ENCODE data around the gene STX16.

- TF ChIP-seq BACH2 (CRISPR knock-in tag; IDR thresholded peaks at IDR 0.05; ENCODE audit: borderline replicate concordance) (no peak), ZFP30 (CRISPR knock-in tag; IDR thresholded peaks at IDR 0.05) (no peak), CREB5 (CRISPR knock-in tag; IDR thresholded peaks at IDR 0.05; ENCODE audit: low read depth) (no peak), PPARA (CRISPR knock-in tag; IDR thresholded peaks at IDR 0.05; ENCODE audit: borderline replicate concordance) (no peak), PATZ1 (CRISPR knock-in tag; IDR thresholded peaks at IDR 0.05; ENCODE audit: borderline replicate concordance) (no peak), ISL1 (CRISPR knock-in tag; IDR thresholded peaks at IDR 0.05) (no peak), TOX (CRISPR knock-in tag; IDR thresholded peaks at IDR 0.05; ENCODE audit: borderline replicate concordance) (no peak), TSHZ2 (CRISPR knock-in tag; IDR thresholded peaks at IDR 0.05) (no peak), ZNF565 (CRISPR knock-in tag; conservative IDR thresholded peaks at IDR 0.05; ENCODE audit: low read depth) (no peak)
Observed at GRCh38 chr20:58706150-58706892, 55.2 kb downstream of the STX16 start.

Measured in SK-N-SH treated with all-trans-retinoic acid at 6 μM for 48 hours (cell line).